ENCODE data around the gene C2CD2.

The C2CD2 gene

GRCh38 chr21:41924368-41924754, 29.5 kb downstream of the C2CD2 start:
- no peak for DNase-seq (ENCODE audit: extremely low spot score)
- POLR2A ChIA-PET, result no interaction called here
- no peak for TF ChIP-seq CTCF (IDR thresholded peaks at IDR 0.05; ENCODE audit: control extremely low read depth, extremely low read depth, low read depth, missing control alignments)
- CTCF ChIA-PET, result interaction anchor here (1.0 to 1.6 kb wide), 3 partner anchors 8 to 193 kb away, joined by 3 to 5 read pairs (median 4); no protein-coding TSS in a partner anchor

GRCh38 chr21:41923631-41924367, 30.0 kb downstream of the C2CD2 start:
- no peak for DNase-seq (ENCODE audit: extremely low spot score)
- no peak for TF ChIP-seq CTCF (IDR thresholded peaks at IDR 0.05; ENCODE audit: control extremely low read depth, extremely low read depth, low read depth, missing control alignments)
- ChIA-PET POLR2A (no interaction called here), CTCF (interaction anchor here (1.0 to 1.6 kb wide), 3 partner anchors 9 to 194 kb away, joined by 3 to 5 read pairs (median 3); no protein-coding TSS in a partner anchor)

GRCh38 chr21:41923186-41923585, 30.6 kb downstream of the C2CD2 start:
- no peak for DNase-seq (ENCODE audit: extremely low spot score)
- ChIA-PET CTCF (interaction anchor here (1.1 to 1.6 kb wide), 2 partner anchors 8 to 194 kb away, joined by 3 to 5 read pairs; no protein-coding TSS in a partner anchor), POLR2A (no interaction called here)
- TF ChIP-seq CTCF (IDR thresholded peaks at IDR 0.05; ENCODE audit: control extremely low read depth, extremely low read depth, low read depth, missing control alignments), result no peak

GRCh38 chr21:41921021-41921420, 32.8 kb downstream of the C2CD2 start:
- TF ChIP-seq CTCF (IDR thresholded peaks at IDR 0.05; ENCODE audit: control extremely low read depth, extremely low read depth, low read depth, missing control alignments), result no peak
- ChIA-PET POLR2A (no interaction called here), CTCF (interaction anchor here (0.7 to 1.7 kb wide), 2 partner anchors 43 to 196 kb away, joined by 3 to 5 read pairs; no protein-coding TSS in a partner anchor)
- no peak for DNase-seq (ENCODE audit: extremely low spot score)

- ChIA-PET CTCF (interaction anchor here (1.7 kb wide), 1 partner anchor 197 kb away, joined by 5 read pairs; no protein-coding TSS in a partner anchor), POLR2A (no interaction called here)
- no peak for TF ChIP-seq CTCF (IDR thresholded peaks at IDR 0.05; ENCODE audit: control extremely low read depth, extremely low read depth, low read depth, missing control alignments)
- no peak for DNase-seq (ENCODE audit: extremely low spot score)
Measured at GRCh38 chr21:41920476-41920875, 33.3 kb downstream of the C2CD2 start.

GRCh38 chr21:41919666-41920398, 34.0 kb downstream of the C2CD2 start:
- TF ChIP-seq CTCF (IDR thresholded peaks at IDR 0.05; ENCODE audit: control extremely low read depth, extremely low read depth, low read depth, missing control alignments), result no peak
- POLR2A ChIA-PET, result no interaction called here
- CTCF ChIA-PET, result interaction anchor here (1.7 kb wide), 1 partner anchor 198 kb away, joined by 5 read pairs; no protein-coding TSS in a partner anchor
- DNase-seq (ENCODE audit: extremely low spot score), result no peak

All from GM10248 (cell line).